ENCODE results near the gene BTD.

DNA sequence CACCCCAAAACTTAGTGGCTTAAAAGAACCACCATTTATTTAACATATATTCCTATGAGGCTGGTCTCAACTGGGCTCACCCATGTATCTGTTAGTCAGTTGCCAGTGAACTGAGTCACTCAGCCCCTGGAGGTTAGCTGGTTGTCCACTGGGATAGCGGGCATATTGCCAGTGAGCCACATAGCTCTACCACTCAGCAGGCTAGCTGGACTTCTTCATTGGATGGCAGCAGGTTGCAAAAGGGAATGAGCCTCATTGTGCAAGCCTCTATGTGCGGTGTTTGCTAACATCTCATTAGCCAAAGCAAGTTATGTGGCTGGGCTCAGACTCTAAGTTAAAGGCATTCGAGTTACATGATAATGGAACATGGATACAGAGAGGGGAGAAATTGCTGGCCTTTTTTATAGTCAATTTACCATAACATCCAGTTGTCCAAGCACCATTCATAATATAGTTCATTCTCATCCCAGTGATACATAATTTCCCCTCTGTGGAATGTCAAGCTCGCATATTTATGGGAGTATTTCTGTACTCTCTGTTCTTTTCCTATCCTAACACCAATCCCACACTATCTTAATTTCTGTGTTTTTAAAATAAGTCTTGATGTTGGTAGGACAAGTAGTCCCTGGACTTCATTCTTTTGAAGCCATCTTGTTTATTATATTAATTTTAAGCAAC is 8.7 kb downstream of the BTD start:
- TF ChIP-seq, protein P1, sequence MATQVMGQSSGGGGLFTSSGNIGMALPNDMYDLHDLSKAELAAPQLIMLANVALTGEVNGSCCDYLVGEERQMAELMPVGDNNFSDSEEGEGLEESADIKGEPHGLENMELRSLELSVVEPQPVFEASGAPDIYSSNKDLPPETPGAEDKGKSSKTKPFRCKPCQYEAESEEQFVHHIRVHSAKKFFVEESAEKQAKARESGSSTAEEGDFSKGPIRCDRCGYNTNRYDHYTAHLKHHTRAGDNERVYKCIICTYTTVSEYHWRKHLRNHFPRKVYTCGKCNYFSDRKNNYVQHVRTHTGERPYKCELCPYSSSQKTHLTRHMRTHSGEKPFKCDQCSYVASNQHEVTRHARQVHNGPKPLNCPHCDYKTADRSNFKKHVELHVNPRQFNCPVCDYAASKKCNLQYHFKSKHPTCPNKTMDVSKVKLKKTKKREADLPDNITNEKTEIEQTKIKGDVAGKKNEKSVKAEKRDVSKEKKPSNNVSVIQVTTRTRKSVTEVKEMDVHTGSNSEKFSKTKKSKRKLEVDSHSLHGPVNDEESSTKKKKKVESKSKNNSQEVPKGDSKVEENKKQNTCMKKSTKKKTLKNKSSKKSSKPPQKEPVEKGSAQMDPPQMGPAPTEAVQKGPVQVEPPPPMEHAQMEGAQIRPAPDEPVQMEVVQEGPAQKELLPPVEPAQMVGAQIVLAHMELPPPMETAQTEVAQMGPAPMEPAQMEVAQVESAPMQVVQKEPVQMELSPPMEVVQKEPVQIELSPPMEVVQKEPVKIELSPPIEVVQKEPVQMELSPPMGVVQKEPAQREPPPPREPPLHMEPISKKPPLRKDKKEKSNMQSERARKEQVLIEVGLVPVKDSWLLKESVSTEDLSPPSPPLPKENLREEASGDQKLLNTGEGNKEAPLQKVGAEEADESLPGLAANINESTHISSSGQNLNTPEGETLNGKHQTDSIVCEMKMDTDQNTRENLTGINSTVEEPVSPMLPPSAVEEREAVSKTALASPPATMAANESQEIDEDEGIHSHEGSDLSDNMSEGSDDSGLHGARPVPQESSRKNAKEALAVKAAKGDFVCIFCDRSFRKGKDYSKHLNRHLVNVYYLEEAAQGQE (IDR thresholded peaks at IDR 0.05): no peak
- TF ChIP-seq, protein P2, sequence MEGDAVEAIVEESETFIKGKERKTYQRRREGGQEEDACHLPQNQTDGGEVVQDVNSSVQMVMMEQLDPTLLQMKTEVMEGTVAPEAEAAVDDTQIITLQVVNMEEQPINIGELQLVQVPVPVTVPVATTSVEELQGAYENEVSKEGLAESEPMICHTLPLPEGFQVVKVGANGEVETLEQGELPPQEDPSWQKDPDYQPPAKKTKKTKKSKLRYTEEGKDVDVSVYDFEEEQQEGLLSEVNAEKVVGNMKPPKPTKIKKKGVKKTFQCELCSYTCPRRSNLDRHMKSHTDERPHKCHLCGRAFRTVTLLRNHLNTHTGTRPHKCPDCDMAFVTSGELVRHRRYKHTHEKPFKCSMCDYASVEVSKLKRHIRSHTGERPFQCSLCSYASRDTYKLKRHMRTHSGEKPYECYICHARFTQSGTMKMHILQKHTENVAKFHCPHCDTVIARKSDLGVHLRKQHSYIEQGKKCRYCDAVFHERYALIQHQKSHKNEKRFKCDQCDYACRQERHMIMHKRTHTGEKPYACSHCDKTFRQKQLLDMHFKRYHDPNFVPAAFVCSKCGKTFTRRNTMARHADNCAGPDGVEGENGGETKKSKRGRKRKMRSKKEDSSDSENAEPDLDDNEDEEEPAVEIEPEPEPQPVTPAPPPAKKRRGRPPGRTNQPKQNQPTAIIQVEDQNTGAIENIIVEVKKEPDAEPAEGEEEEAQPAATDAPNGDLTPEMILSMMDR (IDR thresholded peaks at IDR 0.05): no peak
- TF ChIP-seq, protein P3, sequence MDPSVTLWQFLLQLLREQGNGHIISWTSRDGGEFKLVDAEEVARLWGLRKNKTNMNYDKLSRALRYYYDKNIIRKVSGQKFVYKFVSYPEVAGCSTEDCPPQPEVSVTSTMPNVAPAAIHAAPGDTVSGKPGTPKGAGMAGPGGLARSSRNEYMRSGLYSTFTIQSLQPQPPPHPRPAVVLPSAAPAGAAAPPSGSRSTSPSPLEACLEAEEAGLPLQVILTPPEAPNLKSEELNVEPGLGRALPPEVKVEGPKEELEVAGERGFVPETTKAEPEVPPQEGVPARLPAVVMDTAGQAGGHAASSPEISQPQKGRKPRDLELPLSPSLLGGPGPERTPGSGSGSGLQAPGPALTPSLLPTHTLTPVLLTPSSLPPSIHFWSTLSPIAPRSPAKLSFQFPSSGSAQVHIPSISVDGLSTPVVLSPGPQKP (IDR thresholded peaks at IDR 0.05; ENCODE audit: low read depth, low read length): no peak
- TF ChIP-seq, protein P4, sequence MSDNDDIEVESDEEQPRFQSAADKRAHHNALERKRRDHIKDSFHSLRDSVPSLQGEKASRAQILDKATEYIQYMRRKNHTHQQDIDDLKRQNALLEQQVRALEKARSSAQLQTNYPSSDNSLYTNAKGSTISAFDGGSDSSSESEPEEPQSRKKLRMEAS (IDR thresholded peaks at IDR 0.05): no peak
